Measurements from ENCODE around the gene C11orf68. TPM values are rescaled to one million over a fixed set of nuclear protein-coding genes. Genes with fewer than 3 reads are reported as not detected.

C11orf68 gene
- total and polyA plus RNA-seq, 9 of the 15 experiments (the other 6 are each of a cell fraction or from before 2014, with no cell fraction given): 3.6 to 35.9 (median 12.8) TPM

DNA sequence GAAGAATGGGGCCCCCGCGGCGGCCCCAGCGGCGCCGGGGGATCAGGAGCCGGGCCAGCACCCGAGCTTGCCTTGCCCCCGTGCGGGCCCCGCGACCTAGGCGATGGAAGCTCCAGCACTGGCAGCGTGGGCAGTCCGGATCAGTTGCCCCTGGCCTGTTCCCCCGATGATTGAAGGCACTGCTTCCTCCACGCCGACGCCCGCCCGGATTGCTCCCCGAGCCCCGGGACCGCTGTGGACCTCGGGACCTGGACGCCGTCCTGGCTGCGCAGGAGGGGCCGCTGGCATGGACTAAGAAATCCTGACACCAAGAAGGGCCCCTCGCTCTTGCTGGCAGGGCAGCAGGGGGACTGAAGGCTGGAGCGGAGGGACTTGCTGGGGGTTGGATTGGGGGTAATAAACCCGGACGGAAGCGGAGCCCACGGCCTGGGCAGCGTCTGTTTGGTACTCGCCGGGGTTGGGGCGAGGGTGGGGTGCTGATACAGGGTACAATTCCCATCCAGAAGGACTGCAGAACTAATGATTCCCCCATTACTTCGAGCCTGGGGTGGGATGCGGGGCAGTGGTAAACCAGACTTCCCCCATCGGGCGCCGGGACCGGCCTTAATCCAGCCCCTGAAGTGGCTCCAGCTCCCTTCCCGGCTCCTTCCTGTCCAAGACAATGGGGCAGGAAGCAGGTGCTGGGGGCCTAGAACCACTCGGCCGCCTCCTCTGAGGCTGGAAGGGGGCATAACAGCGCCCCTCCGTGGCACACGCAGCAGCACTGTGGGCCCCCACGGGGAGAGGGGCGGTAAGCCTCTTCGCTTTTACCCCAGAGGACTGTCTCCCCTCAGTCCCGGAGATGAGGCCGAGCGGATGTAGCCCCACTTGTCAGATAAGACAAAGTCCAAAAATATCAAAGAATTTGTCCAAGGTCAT lies 27.4 kb downstream of the C11orf68 start (continued):
- TF ChIP-seq ZBTB7A (IDR thresholded peaks at IDR 0.05; ENCODE audit: borderline replicate concordance, control insufficient read depth, low read depth, low read length) (peak; percentile 87), ZSCAN32 (CRISPR knock-in tag; IDR thresholded peaks at IDR 0.05) (0 out of 2 replicates have a peak, but pooled peaks have one; percentile 39), POLR2B (IDR thresholded peaks at IDR 0.05; ENCODE audit: low read depth, partially characterized antibody) (peak; percentile 67), SIRT6 (IDR thresholded peaks at IDR 0.05; ENCODE audit: low read depth, low read length) (no peak), FOXM1 (IDR thresholded peaks at IDR 0.05; ENCODE audit: low read depth) (no peak), FOXM1 (CRISPR knock-in tag; IDR thresholded peaks at IDR 0.05; ENCODE audit: low read depth) (no peak; the same call in 1 of the 2 replicates), THRAP3 (IDR thresholded peaks at IDR 0.05; ENCODE audit: borderline replicate concordance) (peak; percentile 82; the same call in 1 of the 2 replicates), POLR2A (conservative IDR thresholded peaks at IDR 0.05) (peak; percentile 76), JUNB (CRISPR knock-in tag; conservative IDR thresholded peaks at IDR 0.05) (no peak), ZSCAN29 (IDR thresholded peaks at IDR 0.05) (0 out of 2 replicates have a peak, but pooled peaks have one; percentile 10), ELF4 (CRISPR knock-in tag; IDR thresholded peaks at IDR 0.05) (0 out of 2 replicates have a peak, but pooled peaks have one; percentile 30), FUS (optimal IDR thresholded peaks at IDR 0.05; ENCODE audit: low read depth, low read length) (no peak), TRIM24 (IDR thresholded peaks at IDR 0.05) (peak in 1 of 2 experiments; percentile 23; a peak in 1 of 4 replicates), RBM34 (IDR thresholded peaks at IDR 0.05; ENCODE audit: borderline replicate concordance, insufficient read depth, low read length) (no peak), TAF1 (IDR thresholded peaks at IDR 0.05; ENCODE audit: control insufficient read depth, extremely low read depth, insufficient read depth, low read length, severe bottlenecking) (peak; percentile 36), LCOR (CRISPR knock-in tag; IDR thresholded peaks at IDR 0.05) (peak; percentile 50; the same call in 1 of the 2 replicates), NCOA4 (IDR thresholded peaks at IDR 0.05; ENCODE audit: partially characterized antibody) (no peak), CBX5 (IDR thresholded peaks at IDR 0.05; ENCODE audit: borderline replicate concordance, low read depth) (no peak)
- TF ChIP-seq, protein P1, sequence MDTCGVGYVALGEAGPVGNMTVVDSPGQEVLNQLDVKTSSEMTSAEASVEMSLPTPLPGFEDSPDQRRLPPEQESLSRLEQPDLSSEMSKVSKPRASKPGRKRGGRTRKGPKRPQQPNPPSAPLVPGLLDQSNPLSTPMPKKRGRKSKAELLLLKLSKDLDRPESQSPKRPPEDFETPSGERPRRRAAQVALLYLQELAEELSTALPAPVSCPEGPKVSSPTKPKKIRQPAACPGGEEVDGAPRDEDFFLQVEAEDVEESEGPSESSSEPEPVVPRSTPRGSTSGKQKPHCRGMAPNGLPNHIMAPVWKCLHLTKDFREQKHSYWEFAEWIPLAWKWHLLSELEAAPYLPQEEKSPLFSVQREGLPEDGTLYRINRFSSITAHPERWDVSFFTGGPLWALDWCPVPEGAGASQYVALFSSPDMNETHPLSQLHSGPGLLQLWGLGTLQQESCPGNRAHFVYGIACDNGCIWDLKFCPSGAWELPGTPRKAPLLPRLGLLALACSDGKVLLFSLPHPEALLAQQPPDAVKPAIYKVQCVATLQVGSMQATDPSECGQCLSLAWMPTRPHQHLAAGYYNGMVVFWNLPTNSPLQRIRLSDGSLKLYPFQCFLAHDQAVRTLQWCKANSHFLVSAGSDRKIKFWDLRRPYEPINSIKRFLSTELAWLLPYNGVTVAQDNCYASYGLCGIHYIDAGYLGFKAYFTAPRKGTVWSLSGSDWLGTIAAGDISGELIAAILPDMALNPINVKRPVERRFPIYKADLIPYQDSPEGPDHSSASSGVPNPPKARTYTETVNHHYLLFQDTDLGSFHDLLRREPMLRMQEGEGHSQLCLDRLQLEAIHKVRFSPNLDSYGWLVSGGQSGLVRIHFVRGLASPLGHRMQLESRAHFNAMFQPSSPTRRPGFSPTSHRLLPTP (IDR thresholded peaks at IDR 0.05; ENCODE audit: borderline replicate concordance, extremely low read depth, insufficient read length): no peak
- TF ChIP-seq, protein P2, sequence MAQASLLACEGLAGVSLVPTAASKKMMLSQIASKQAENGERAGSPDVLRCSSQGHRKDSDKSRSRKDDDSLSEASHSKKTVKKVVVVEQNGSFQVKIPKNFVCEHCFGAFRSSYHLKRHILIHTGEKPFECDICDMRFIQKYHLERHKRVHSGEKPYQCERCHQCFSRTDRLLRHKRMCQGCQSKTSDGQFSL (CRISPR knock-in tag; IDR thresholded peaks at IDR 0.05): no peak; the same call in 1 of the 2 replicates
- TF ChIP-seq, protein P2 (tag; IDR thresholded peaks at IDR 0.05): no peak
- TF ChIP-seq, protein P3, sequence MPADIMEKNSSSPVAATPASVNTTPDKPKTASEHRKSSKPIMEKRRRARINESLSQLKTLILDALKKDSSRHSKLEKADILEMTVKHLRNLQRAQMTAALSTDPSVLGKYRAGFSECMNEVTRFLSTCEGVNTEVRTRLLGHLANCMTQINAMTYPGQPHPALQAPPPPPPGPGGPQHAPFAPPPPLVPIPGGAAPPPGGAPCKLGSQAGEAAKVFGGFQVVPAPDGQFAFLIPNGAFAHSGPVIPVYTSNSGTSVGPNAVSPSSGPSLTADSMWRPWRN (IDR thresholded peaks at IDR 0.05; ENCODE audit: low read depth): no peak
- TF ChIP-seq, protein P4, sequence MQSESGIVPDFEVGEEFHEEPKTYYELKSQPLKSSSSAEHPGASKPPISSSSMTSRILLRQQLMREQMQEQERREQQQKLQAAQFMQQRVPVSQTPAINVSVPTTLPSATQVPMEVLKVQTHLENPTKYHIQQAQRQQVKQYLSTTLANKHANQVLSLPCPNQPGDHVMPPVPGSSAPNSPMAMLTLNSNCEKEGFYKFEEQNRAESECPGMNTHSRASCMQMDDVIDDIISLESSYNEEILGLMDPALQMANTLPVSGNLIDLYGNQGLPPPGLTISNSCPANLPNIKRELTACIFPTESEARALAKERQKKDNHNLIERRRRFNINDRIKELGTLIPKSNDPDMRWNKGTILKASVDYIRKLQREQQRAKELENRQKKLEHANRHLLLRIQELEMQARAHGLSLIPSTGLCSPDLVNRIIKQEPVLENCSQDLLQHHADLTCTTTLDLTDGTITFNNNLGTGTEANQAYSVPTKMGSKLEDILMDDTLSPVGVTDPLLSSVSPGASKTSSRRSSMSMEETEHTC (IDR thresholded peaks at IDR 0.05): no peak
